ENCODE data around the gene MAST4.

GRCh38 chr5:66777868-66778267, 181.7 kb downstream of the MAST4 start:
- TF ChIP-seq CTCF (IDR thresholded peaks at IDR 0.05): no peak
- TF ChIP-seq POLR2A (IDR thresholded peaks at IDR 0.05): no peak
